GM12878 (cell line): ENCODE measurements around the gene FAM83G. TPM values are rescaled to one million over a fixed set of nuclear protein-coding genes. Genes with fewer than 3 reads are reported as not detected.

ENCODE experiments used
- ATAC-seq: fragments of 200-7000 bp; cut with Tn5 transposase; 3 replicates; pipeline ENCODE4 v1.9.1; 2020; ENCODE audit warnings: mild to moderate bottlenecking, moderate library complexity
- BruUV-seq: library from RNA; stranded (reverse); fragments of 400-500 nt; replicated peaks from 2 replicates; lab custom pipeline; 2021; lab: Mats Ljungman, UMichigan
- CTCF ChIA-PET: fragments of 300-600 bp; sonication (Branson Sonifier 250); formaldehyde crosslinking; extraction: SDS; loops from one replicate; lab custom pipeline; 2021; ENCODE audit warnings: inconsistent platforms; lab: Yijun Ruan, JAX
- POLR2A ChIA-PET: fragments of 350-600 bp; formaldehyde crosslinking; extraction: SDS; loops from one replicate; lab custom pipeline; 2021; ENCODE audit warnings: inconsistent platforms; lab: Charles Lee
- RAD21 ChIA-PET: fragments of 300-600 bp; sonication (Branson Sonifier 250); formaldehyde crosslinking; loops from one replicate; lab custom pipeline; 2023; ENCODE audit warnings: antibody characterized with exemption; ENCODE audit not compliant: unreplicated experiment; lab: Charles Lee
- SMC1A ChIA-PET: fragments of 300-600 bp; sonication (Branson Sonifier 250); formaldehyde crosslinking; loops from one replicate; lab custom pipeline; 2023; ENCODE audit not compliant: unreplicated experiment, uncharacterized antibody; lab: Charles Lee
- DNase-seq: peaks from one replicate; pipeline ENCODE4 v3.0.0-alpha.2; 2011; ENCODE audit warnings: low read depth, low spot score
- FAIRE-seq: peaks from 3 replicates; lab custom pipeline; 2011; peaks lifted over from hg19 to GRCh38; lab: Jason Lieb, UNC
- H2AFZ ChIP-seq: 2 replicates; pipeline ENCODE4 v1.6.0; 2011; ENCODE audit warnings: low read depth, low read length, control low read depth; ENCODE audit not compliant: control insufficient read depth
- H3K27ac ChIP-seq: 2 replicates; pipeline ENCODE4 v1.5.1; 2011; ENCODE audit warnings: control low read depth; ENCODE audit not compliant: control insufficient read depth, insufficient read depth
- H3K27me3 ChIP-seq, 2 experiments: replicated peaks in 1 of 2; 2 replicates each; pipeline versions ENCODE4 v1.6.0 to v1.6.1; 2011; ENCODE audit warnings: low read length in 1 of 2; ENCODE audit not compliant: control insufficient read depth in 2 of 2, insufficient read depth in 2 of 2
- H3K36me3 ChIP-seq, 2 experiments: 2 replicates each; pipeline ENCODE4 v1.5.1; 2011; ENCODE audit warnings: low read length in 1 of 2; ENCODE audit not compliant: control insufficient read depth in 2 of 2, insufficient read depth in 2 of 2
- H3K4me1 ChIP-seq: 2 replicates; pipeline ENCODE4 v1.6.1; 2011; ENCODE audit warnings: mild to moderate bottlenecking, low read length, moderate library complexity, mixed read lengths; ENCODE audit not compliant: control insufficient read depth, insufficient read depth
- H3K4me2 ChIP-seq: 2 replicates; pipeline ENCODE4 v1.6.0; 2011; ENCODE audit warnings: control low read depth; ENCODE audit not compliant: control insufficient read depth, insufficient read depth
- H3K4me3 ChIP-seq: fragments of 200-600 bp; sonication (generic); 2 replicates; pipeline ENCODE4 v1.5.1; 2016
- H3K79me2 ChIP-seq: 2 replicates; pipeline ENCODE4 v1.6.0; 2011; ENCODE audit warnings: low read length; ENCODE audit not compliant: control insufficient read depth, insufficient read depth
- H3K9ac ChIP-seq: 2 replicates; pipeline ENCODE4 v1.8.0; 2011; ENCODE audit warnings: low read length, control low read depth, mixed read lengths; ENCODE audit not compliant: control insufficient read depth, insufficient read depth
- H3K9me3 ChIP-seq: replicated peaks from 3 replicates; pipeline ENCODE4 v1.5.1; 2011; ENCODE audit warnings: mild to moderate bottlenecking, low read length; ENCODE audit not compliant: control insufficient read depth, insufficient read depth
- H4K20me1 ChIP-seq: 2 replicates; pipeline ENCODE4 v1.6.0; 2011; ENCODE audit not compliant: control insufficient read depth, insufficient read depth
- BCL3 ChIP-seq: IDR thresholded peaks from 2 replicates; pipeline ENCODE4 v1.6.1; 2011; ENCODE audit warnings: borderline replicate concordance, low read depth, mild to moderate bottlenecking, moderate library complexity, low read length; ENCODE audit not compliant: insufficient read depth, poor library complexity, severe bottlenecking
- CBFB ChIP-seq: IDR thresholded peaks from 2 replicates; pipeline ENCODE4 v1.6.1; 2016; ENCODE audit warnings: antibody characterized with exemption, low read depth
- CEBPB ChIP-seq, 2 experiments: fragments of 150-350 bp in 1 of 2; IDR thresholded peaks; 2 replicates each; pipeline ENCODE4 v1.6.1; 2012 to 2014; ENCODE audit warnings: low read depth in 2 of 2, low read length in 2 of 2, borderline replicate concordance in 1 of 2, inconsistent platforms in 1 of 2
- FOXK2 ChIP-seq: fragments of 450-650 bp; IDR thresholded peaks from 2 replicates; pipeline ENCODE4 v1.6.1; 2017; ENCODE audit warnings: mild to moderate bottlenecking, moderate library complexity
- IRF3 ChIP-seq: fragments of 450-650 bp; IDR thresholded peaks from 2 replicates; pipeline ENCODE4 v1.6.1; 2014; ENCODE audit warnings: mild to moderate bottlenecking
- IRF5 ChIP-seq: fragments of 450-650 bp; IDR thresholded peaks from 2 replicates; pipeline ENCODE4 v1.6.1; 2017; ENCODE audit warnings: borderline replicate concordance
- NFYA ChIP-seq: IDR thresholded peaks from 2 replicates; pipeline ENCODE4 v1.6.1; 2011; ENCODE audit warnings: low read depth, mild to moderate bottlenecking, low read length, improper control_type of control experiment, borderline replicate concordance
- PKNOX1 ChIP-seq: fragments of 450-650 bp; IDR thresholded peaks from 2 replicates; pipeline ENCODE4 v1.6.1; 2016; ENCODE audit warnings: mild to moderate bottlenecking
- POLR2AphosphoS2 ChIP-seq: IDR thresholded peaks from 2 replicates; pipeline ENCODE4 v1.6.1; 2011; ENCODE audit warnings: low read depth, mild to moderate bottlenecking, low read length, improper control_type of control experiment, moderate library complexity
- TAF1 ChIP-seq: IDR thresholded peaks from 2 replicates; pipeline ENCODE4 v1.6.1; 2011; ENCODE audit warnings: mild to moderate bottlenecking, low read depth, low read length, borderline replicate concordance
- WGBS: methylation state at CpG from one replicate; pipeline ENCODE4 v1.1.6; 2016; ENCODE audit warnings: low lambda C conversion rate; ENCODE audit not compliant: insufficient replicate concordance, insufficient coverage; ENCODE audit errors: missing lambda C conversion rate; 5-methylcytosine and 5-hydroxymethylcytosine counted together
- in situ Hi-C: fragments of 300-500 bp; cut with MboI; formaldehyde crosslinking; loops from 9 replicates; pipeline ENCODE4 v1.14.3; 2018; ENCODE audit warnings: mixed read lengths
- intact Hi-C: fragments of 100-400 bp; cut with micrococcal nuclease; formaldehyde crosslinking; loops from one replicate; pipeline ENCODE4 v1.14.2; 2022; ENCODE audit not compliant: unreplicated experiment
- polyA plus RNA-seq, 11 experiments: library from polyadenylated mRNA; depleted of rRNA in 4 of 11; unstranded in 6 of 11; stranded (reverse) in 5 of 11; fragments of >200 nt; fragmentation: Nextera tagmentation in 4 of 11; fragmentation: Illumina TruSeq in 1 of 11; extraction: Ambion mirVana in 4 of 11; extraction: Trizol in 1 of 11; gene quantifications; 1 replicate in 1 of 11; 2 replicates in 10 of 11; pipeline versions ENCODE4 v1.2.1 to v1.2.3, GENCODE V29; 2011 to 2016; ENCODE audit warnings: inconsistent platforms in 2 of 11, missing spikeins in 2 of 11, low read depth in 1 of 11
- total RNA-seq, 4 experiments: library from RNA; depleted of rRNA in 3 of 4; stranded (reverse); fragments of >200 nt in 3 of 4; fragmentation: Illumina TruSeq in 1 of 4; extraction: Trizol in 1 of 4; gene quantifications; 2 replicates each; pipeline versions ENCODE4 v1.2.1 to v1.2.3, GENCODE V29; 2013 to 2021

FAM83G gene
- total and polyA plus RNA-seq, 10 of the 15 experiments (the other 5 are each of a cell fraction or from before 2014, with no cell fraction given) = 0.03 to 16.7 (median 6.5) TPM

- TF ChIP-seq IRF3 (no peak), PKNOX1 (no peak)
These were observed 26.5 kb downstream of the FAM83G start (continued) for GRCh38 chr17:18978050-18978449.

- in situ Hi-C loops (no loop called here), intact Hi-C loops (no loop called here)
- DNase-seq (no peak), ATAC-seq (no peak), FAIRE-seq (no peak)
- Histone ChIP-seq H3K79me2 (no peaks in the 10 kb centered on the region), H4K20me1 (no peaks in the 10 kb centered on the region), H3K4me1 (no peaks in the 10 kb centered on the region), H3K27me3 (no peaks in the 10 kb centered on the region), H3K9ac (no peak overlapping the region), H3K36me3 (peaks cover 0 to 16% of the 10 kb centered on the region in 2 experiments; a peak in 2 of 4 replicates), H3K4me2 (no peak overlapping the region), H2AFZ (no peak overlapping the region), H3K4me3 (no peak overlapping the region), H3K27ac (no peak overlapping the region), H3K9me3 (no peaks in the 10 kb centered on the region)
- ChIA-PET RAD21 (no interaction called here), POLR2A (no interaction called here), SMC1A (no interaction called here), CTCF (interaction anchor here (0.8 kb wide), 1 partner anchor 17 kb away, joined by 3 read pairs; no protein-coding TSS in a partner anchor)
- TF ChIP-seq BCL3 = no peak
- TF ChIP-seq CBFB = no peak
- no peak for TF ChIP-seq TAF1
- TF ChIP-seq POLR2AphosphoS2 = no peak
- no peak for TF ChIP-seq IRF5
- no peak for TF ChIP-seq NFYA
- no peak for TF ChIP-seq FOXK2
- TF ChIP-seq CEBPB (IDR thresholded peaks at IDR 0.05; ENCODE audit: borderline replicate concordance in 1 of 2, low read depth in 2 of 2, low read length in 2 of 2) = no peak
- WGBS = 86% methylated on average over 19 of the region's 19 CpGs
- BruUV-seq = no TSS peak
These were observed 26.9 kb downstream of the FAM83G start for GRCh38 chr17:18977646-18978045.
